HepG2 (cell line): ENCODE results near the gene TTC28. TPM values are rescaled to one million over a fixed set of nuclear protein-coding genes. Genes with fewer than 3 reads are reported as not detected.

ENCODE experiments used
- ATAC-seq: fragments of 200-7000 bp; cut with Tn5 transposase; 3 replicates; pipeline ENCODE4 v1.9.1; 2020; ENCODE audit warnings: mild to moderate bottlenecking, moderate library complexity
- BruUV-seq: library from RNA; stranded (reverse); fragments of 400-500 nt; replicated peaks from 2 replicates; lab custom pipeline; 2021; lab: Mats Ljungman, UMichigan
- CTCF ChIA-PET: fragments of 300-600 bp; formaldehyde crosslinking; extraction: SDS; loops from one replicate; lab custom pipeline; 2021; ENCODE audit warnings: low total read pairs, inconsistent platforms, low intra/inter-chr PET ratio; lab: Yijun Ruan, JAX
- POLR2A ChIA-PET: fragments of 350-600 bp; sonication (Branson Sonifier 250); formaldehyde crosslinking; loops from one replicate; lab custom pipeline; 2020; ENCODE audit warnings: antibody characterized with exemption, inconsistent platforms; lab: Yijun Ruan, JAX
- DNase-seq: peaks from one replicate; pipeline ENCODE4 v3.0.0-alpha.2; 2015; ENCODE audit warnings: low spot score
- FAIRE-seq: peaks from 3 replicates; lab custom pipeline; 2011; peaks lifted over from hg19 to GRCh38; lab: Jason Lieb, UNC
- H2AFZ ChIP-seq: one replicate; pipeline ENCODE4 v1.6.1; 2011; ENCODE audit warnings: low read length, inconsistent platforms
- H3K27ac ChIP-seq: fragments of 300-600 bp; 3 replicates; pipeline ENCODE4 v1.8.0; 2011; ENCODE audit warnings: mixed run types, mild to moderate bottlenecking, mixed read lengths, low read length, inconsistent platforms; ENCODE audit not compliant: insufficient read depth; ENCODE audit errors: extremely low read length
- H3K27me3 ChIP-seq, 2 experiments: fragments of 200-600 bp in 1 of 2; 2 replicates in 1 of 2; 3 replicates in 1 of 2; pipeline versions ENCODE4 v1.6.0 to v1.8.0; 2011; ENCODE audit warnings: low read length in 2 of 2, mild to moderate bottlenecking in 2 of 2, moderate library complexity in 2 of 2, inconsistent platforms in 1 of 2; ENCODE audit not compliant: insufficient read depth in 2 of 2, control insufficient read depth in 1 of 2
- H3K36me3 ChIP-seq, 2 experiments: fragments of 200-600 bp in 1 of 2; replicated peaks in 1 of 2; 2 replicates in 1 of 2; 3 replicates in 1 of 2; pipeline versions ENCODE4 v1.5.1 to v1.8.0; 2011; ENCODE audit warnings: low read length in 2 of 2, inconsistent platforms in 1 of 2; ENCODE audit not compliant: insufficient read depth in 2 of 2, control insufficient read depth in 1 of 2
- H3K4me1 ChIP-seq: 2 replicates; pipeline ENCODE4 v1.5.1; 2012; ENCODE audit warnings: low read length, inconsistent platforms; ENCODE audit not compliant: insufficient read depth
- H3K4me2 ChIP-seq: 2 replicates; pipeline ENCODE4 v1.6.0; 2011; ENCODE audit warnings: low read depth, low read length, inconsistent platforms
- H3K4me3 ChIP-seq, 3 experiments: fragments of 200-600 bp in 1 of 3; sonication (generic), shearing (Covaris generic) in 1 of 3; replicated peaks in 1 of 3; 2 replicates each; pipeline ENCODE4 v1.5.1; 2011 to 2016; ENCODE audit warnings: low read length in 3 of 3, inconsistent platforms in 2 of 3, low read depth in 2 of 3, mild to moderate bottlenecking in 2 of 3, control low read depth in 1 of 3, mixed read lengths in 1 of 3; ENCODE audit not compliant: insufficient read depth in 1 of 3
- H3K79me2 ChIP-seq: one replicate; pipeline ENCODE4 v1.6.1; 2011; ENCODE audit warnings: low read length, inconsistent platforms; ENCODE audit not compliant: insufficient read depth
- H3K9ac ChIP-seq: 2 replicates; pipeline ENCODE4 v1.6.0; 2011; ENCODE audit warnings: mild to moderate bottlenecking, low read depth, low read length, inconsistent platforms; ENCODE audit not compliant: insufficient read depth
- H3K9me3 ChIP-seq: 2 replicates; pipeline ENCODE4 v1.5.1; 2012; ENCODE audit warnings: mild to moderate bottlenecking, low read length
- H4K20me1 ChIP-seq: 2 replicates; pipeline ENCODE4 v1.6.0; 2011; ENCODE audit warnings: inconsistent platforms, mild to moderate bottlenecking, low read length, moderate library complexity; ENCODE audit not compliant: insufficient read depth
- ASH2L ChIP-seq: fragments of 300-600, 200-600 bp; sonication (generic); IDR thresholded peaks from 2 replicates; pipeline ENCODE4 v1.7.0; 2017; ENCODE audit warnings: low read depth, mild to moderate bottlenecking, moderate library complexity, mixed read lengths, low read length; ENCODE audit not compliant: insufficient read length
- ATM ChIP-seq: fragments of 450-650 bp; IDR thresholded peaks from 2 replicates; pipeline ENCODE4 v1.7.1; 2017; ENCODE audit warnings: mild to moderate bottlenecking, borderline replicate concordance
- CBX1 ChIP-seq: IDR thresholded peaks from one replicate; pipeline ENCODE4 v1.6.1; 2016; ENCODE audit warnings: antibody characterized with exemption, low read depth
- GPN1 ChIP-seq: sonication (generic); formaldehyde crosslinking; IDR thresholded peaks from 2 replicates; pipeline ENCODE4 v1.5.1; 2020; ENCODE audit warnings: missing genetic modification reagents, borderline replicate concordance
- IRF2 ChIP-seq: IDR thresholded peaks from 2 replicates; pipeline ENCODE4 v1.6.1; 2018; ENCODE audit warnings: missing genetic modification reagents, missing compliant biosample characterization
- ZFP36L1 ChIP-seq: sonication (generic); formaldehyde crosslinking; IDR thresholded peaks from 2 replicates; pipeline ENCODE4 v1.8.0; 2022; ENCODE audit warnings: mild to moderate bottlenecking, missing genetic modification reagents, moderate library complexity
- ZNF737 ChIP-seq: sonication (generic); formaldehyde crosslinking; IDR thresholded peaks from 2 replicates; pipeline ENCODE4 v1.5.0; 2020; ENCODE audit warnings: missing genetic modification reagents, mild to moderate bottlenecking, borderline replicate concordance
- WGBS: methylation state at CpG from one replicate; pipeline ENCODE4 v1.1.6; 2017; ENCODE audit warnings: low lambda C conversion rate; 5-methylcytosine and 5-hydroxymethylcytosine counted together
- in situ Hi-C: cut with HindIII; loops from 2 replicates; pipeline ENCODE4 v1.10.0; 2017; ENCODE audit warnings: low pct_unique_long_range_greater_than_20kb; ENCODE audit not compliant: extremely low pct_ligation_motif_present
- intact Hi-C: fragments of 100-400 bp; cut with micrococcal nuclease; formaldehyde crosslinking; loops from one replicate; pipeline ENCODE4 v1.10.0; 2022; ENCODE audit not compliant: unreplicated experiment
- polyA plus RNA-seq, 8 experiments: library from polyadenylated mRNA; depleted of rRNA in 3 of 8; stranded (reverse) in 7 of 8; unstranded in 1 of 8; fragments of >200 nt; fragmentation: Illumina TruSeq in 4 of 8; extraction: Trizol in 4 of 8; gene quantifications; 2 replicates each; pipeline versions ENCODE4 v1.2.1 to v1.2.3, GENCODE V29; 2011 to 2016; ENCODE audit warnings: low read depth in 4 of 8, missing spikeins in 1 of 8, mixed read lengths in 1 of 8; ENCODE audit not compliant: insufficient read depth in 1 of 8
- total RNA-seq, 5 experiments: library from RNA; depleted of rRNA; stranded (reverse); fragments of >200 nt; fragmentation: Illumina TruSeq; extraction: Trizol; gene quantifications; 2 replicates each; pipeline ENCODE4 v1.2.3, GENCODE V29; 2016; ENCODE audit warnings: low read depth in 1 of 5
- TF ChIP-seq, protein P1 (sequence below): sonication (generic); formaldehyde crosslinking; IDR thresholded peaks from 2 replicates; pipeline ENCODE4 v1.5.1; 2020; ENCODE audit warnings: mild to moderate bottlenecking, missing genetic modification reagents, moderate library complexity
- TF ChIP-seq, protein P2 (sequence below), 2 experiments: IDR thresholded peaks; 2 replicates each; pipeline ENCODE4 v1.6.1; 2011 to 2012; ENCODE audit warnings: low read length in 2 of 2, borderline replicate concordance in 1 of 2, low read depth in 1 of 2, mild to moderate bottlenecking in 1 of 2, moderate library complexity in 1 of 2

TTC28 gene
- total and polyA plus RNA-seq, 2 of the 13 experiments (the other 11 are each of a cell fraction or from before 2014, with no cell fraction given), result 4.2 to 13.1 TPM

DNA sequence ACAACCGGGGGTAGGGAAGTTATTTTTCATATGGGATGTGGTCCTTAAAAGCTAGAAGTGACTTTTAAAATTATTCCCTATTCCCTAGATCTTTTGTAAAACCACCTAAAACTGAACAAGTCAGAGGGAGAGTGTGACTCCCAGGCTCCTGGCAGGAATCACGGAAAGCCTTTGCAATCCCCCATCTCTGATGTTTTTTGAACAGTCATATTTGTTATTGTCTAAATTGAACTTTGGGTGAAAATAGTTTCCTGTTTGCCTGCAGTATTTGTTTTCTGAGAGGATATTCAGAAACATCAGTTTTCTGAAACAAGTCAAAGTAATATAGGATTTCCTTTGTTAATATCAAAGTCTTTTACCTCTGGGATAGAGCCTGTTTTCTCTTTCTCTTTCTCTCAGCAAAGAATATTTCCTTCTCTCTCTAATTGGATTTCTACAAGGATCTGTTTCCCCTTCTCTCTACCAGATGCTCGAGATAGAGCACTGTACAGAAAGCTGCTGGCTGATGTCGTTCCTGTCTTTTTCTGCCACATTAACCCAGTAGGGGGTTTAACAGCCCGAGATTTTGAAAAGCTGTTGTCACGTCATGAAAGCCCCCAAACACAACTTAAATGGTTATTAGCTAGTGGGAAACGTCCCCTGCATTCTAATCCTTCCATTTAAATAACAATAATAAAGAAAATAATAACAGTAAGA lies 628.4 kb downstream of the TTC28 start:
- POLR2A ChIA-PET, result no interaction called here
- FAIRE-seq (no peak), DNase-seq (no peak), ATAC-seq (no peak)
- Histone ChIP-seq H2AFZ (no peak overlapping the region), H3K4me1 (peaks cover 7% of the 10 kb centered on the region), H3K79me2 (no peaks in the 10 kb centered on the region), H3K27me3 (no peaks in the 10 kb centered on the region), H3K36me3 (no peaks in the 10 kb centered on the region), H3K27ac (no peak overlapping the region), H3K9me3 (no peaks in the 10 kb centered on the region), H3K4me2 (no peak overlapping the region), H4K20me1 (no peaks in the 10 kb centered on the region; the same call in 1 of the 2 replicates), H3K4me3 (no peak overlapping the region), H3K9ac (no peak overlapping the region)
- in situ Hi-C loops, result loop anchor here (5.0 kb wide), 2 partner anchors 391 to 541 kb away; no protein-coding TSS in a partner anchor
- intact Hi-C loops, result loop anchor here (1.0 kb wide), 3 partner anchors 62 to 543 kb away; no protein-coding TSS in a partner anchor
- TF ChIP-seq, protein P1, sequence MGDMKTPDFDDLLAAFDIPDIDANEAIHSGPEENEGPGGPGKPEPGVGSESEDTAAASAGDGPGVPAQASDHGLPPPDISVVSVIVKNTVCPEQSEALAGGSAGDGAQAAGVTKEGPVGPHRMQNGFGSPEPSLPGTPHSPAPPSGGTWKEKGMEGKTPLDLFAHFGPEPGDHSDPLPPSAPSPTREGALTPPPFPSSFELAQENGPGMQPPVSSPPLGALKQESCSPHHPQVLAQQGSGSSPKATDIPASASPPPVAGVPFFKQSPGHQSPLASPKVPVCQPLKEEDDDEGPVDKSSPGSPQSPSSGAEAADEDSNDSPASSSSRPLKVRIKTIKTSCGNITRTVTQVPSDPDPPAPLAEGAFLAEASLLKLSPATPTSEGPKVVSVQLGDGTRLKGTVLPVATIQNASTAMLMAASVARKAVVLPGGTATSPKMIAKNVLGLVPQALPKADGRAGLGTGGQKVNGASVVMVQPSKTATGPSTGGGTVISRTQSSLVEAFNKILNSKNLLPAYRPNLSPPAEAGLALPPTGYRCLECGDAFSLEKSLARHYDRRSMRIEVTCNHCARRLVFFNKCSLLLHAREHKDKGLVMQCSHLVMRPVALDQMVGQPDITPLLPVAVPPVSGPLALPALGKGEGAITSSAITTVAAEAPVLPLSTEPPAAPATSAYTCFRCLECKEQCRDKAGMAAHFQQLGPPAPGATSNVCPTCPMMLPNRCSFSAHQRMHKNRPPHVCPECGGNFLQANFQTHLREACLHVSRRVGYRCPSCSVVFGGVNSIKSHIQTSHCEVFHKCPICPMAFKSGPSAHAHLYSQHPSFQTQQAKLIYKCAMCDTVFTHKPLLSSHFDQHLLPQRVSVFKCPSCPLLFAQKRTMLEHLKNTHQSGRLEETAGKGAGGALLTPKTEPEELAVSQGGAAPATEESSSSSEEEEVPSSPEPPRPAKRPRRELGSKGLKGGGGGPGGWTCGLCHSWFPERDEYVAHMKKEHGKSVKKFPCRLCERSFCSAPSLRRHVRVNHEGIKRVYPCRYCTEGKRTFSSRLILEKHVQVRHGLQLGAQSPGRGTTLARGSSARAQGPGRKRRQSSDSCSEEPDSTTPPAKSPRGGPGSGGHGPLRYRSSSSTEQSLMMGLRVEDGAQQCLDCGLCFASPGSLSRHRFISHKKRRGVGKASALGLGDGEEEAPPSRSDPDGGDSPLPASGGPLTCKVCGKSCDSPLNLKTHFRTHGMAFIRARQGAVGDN, result no peak
- CTCF ChIA-PET, result interaction anchor here (1.7 to 3.7 kb wide), 2 partner anchors 391 to 543 kb away, joined by 6 to 31 read pairs; no protein-coding TSS in a partner anchor
- 84% methylated on average over 7 of the region's 7 CpGs for WGBS
- BruUV-seq, result no TSS peak

GRCh38 chr22:28048529-28048928 lies 631.1 kb downstream of the TTC28 start:
- in situ Hi-C loops (no loop called here), intact Hi-C loops (no loop called here)
- Histone ChIP-seq H4K20me1 (no peaks in the 10 kb centered on the region; the same call in 1 of the 2 replicates), H3K79me2 (no peaks in the 10 kb centered on the region), H3K4me2 (no peak overlapping the region), H2AFZ (no peak overlapping the region), H3K27ac (no peak overlapping the region), H3K4me1 (peaks cover 7% of the 10 kb centered on the region), H3K27me3 (no peaks in the 10 kb centered on the region), H3K9ac (no peak overlapping the region), H3K36me3 (no peaks in the 10 kb centered on the region), H3K4me3 (no peak overlapping the region), H3K9me3 (no peaks in the 10 kb centered on the region)
- FAIRE-seq, result no peak
- ChIA-PET CTCF (no interaction called here), POLR2A (no interaction called here)
- 60% methylated on average over 2 of the region's 2 CpGs for WGBS
- no peak for DNase-seq
- no peak for ATAC-seq
- no TSS peak for BruUV-seq
- TF ChIP-seq, protein P2, sequence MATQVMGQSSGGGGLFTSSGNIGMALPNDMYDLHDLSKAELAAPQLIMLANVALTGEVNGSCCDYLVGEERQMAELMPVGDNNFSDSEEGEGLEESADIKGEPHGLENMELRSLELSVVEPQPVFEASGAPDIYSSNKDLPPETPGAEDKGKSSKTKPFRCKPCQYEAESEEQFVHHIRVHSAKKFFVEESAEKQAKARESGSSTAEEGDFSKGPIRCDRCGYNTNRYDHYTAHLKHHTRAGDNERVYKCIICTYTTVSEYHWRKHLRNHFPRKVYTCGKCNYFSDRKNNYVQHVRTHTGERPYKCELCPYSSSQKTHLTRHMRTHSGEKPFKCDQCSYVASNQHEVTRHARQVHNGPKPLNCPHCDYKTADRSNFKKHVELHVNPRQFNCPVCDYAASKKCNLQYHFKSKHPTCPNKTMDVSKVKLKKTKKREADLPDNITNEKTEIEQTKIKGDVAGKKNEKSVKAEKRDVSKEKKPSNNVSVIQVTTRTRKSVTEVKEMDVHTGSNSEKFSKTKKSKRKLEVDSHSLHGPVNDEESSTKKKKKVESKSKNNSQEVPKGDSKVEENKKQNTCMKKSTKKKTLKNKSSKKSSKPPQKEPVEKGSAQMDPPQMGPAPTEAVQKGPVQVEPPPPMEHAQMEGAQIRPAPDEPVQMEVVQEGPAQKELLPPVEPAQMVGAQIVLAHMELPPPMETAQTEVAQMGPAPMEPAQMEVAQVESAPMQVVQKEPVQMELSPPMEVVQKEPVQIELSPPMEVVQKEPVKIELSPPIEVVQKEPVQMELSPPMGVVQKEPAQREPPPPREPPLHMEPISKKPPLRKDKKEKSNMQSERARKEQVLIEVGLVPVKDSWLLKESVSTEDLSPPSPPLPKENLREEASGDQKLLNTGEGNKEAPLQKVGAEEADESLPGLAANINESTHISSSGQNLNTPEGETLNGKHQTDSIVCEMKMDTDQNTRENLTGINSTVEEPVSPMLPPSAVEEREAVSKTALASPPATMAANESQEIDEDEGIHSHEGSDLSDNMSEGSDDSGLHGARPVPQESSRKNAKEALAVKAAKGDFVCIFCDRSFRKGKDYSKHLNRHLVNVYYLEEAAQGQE (IDR thresholded peaks at IDR 0.05; ENCODE audit: borderline replicate concordance in 1 of 2, low read depth in 1 of 2, low read length in 2 of 2), result no peak
- TF ChIP-seq CBX1, result no peak
- no peak for TF ChIP-seq ATM
- no peak for TF ChIP-seq ZFP36L1 (CRISPR knock-in tag)
- TF ChIP-seq ZNF737, result no peak
- TF ChIP-seq ASH2L, result no peak
- TF ChIP-seq IRF2 (CRISPR knock-in tag), result no peak
- TF ChIP-seq GPN1, result no peak
